Skeletal muscle tissue (tissue), 1 donor: ENCODE data around the gene UNC13B. TPM values are rescaled to one million over a fixed set of nuclear protein-coding genes. Genes with fewer than 3 reads are reported as not detected.

Source experiments
- total RNA-seq: library from RNA; depleted of rRNA; stranded (reverse); fragments of >200 nt; gene quantifications from one replicate; pipeline ENCODE4 v1.2.3, GENCODE V29; 2014

UNC13B gene
- total RNA-seq, 1 donor from 2014 or later: 16.2 TPM

Other genes starting within 250 kb of the UNC13B start
- gene PHF24, start 203.7 kb upstream of the UNC13B start, total RNA-seq: under 0.01 TPM
- gene DNAJB5, start 172.3 kb upstream of the UNC13B start, total RNA-seq: 14.1 TPM
- gene VCP, start 89.4 kb upstream of the UNC13B start, total RNA-seq: 212 TPM
- gene FANCG, start 82.1 kb upstream of the UNC13B start, total RNA-seq: 14.6 TPM
- gene PIGO, start 65.4 kb upstream of the UNC13B start, total RNA-seq: 6.3 TPM
- 93.9 TPM for gene STOML2, start 58.9 kb upstream of the UNC13B start, total RNA-seq
- 4.7 TPM for gene ATOSB, start 46.1 kb upstream of the UNC13B start, total RNA-seq